Measurements from ENCODE around the gene TNFRSF21.

- TF ChIP-seq CTCF (IDR thresholded peaks at IDR 0.05; ENCODE audit: poor library complexity, severe bottlenecking) (no peak), EZH2 (IDR thresholded peaks at IDR 0.05; ENCODE audit: borderline replicate concordance, insufficient read depth, low read length, poor library complexity, severe bottlenecking) (no peak), EP300 (conservative IDR thresholded peaks at IDR 0.05; ENCODE audit: poor library complexity, severe bottlenecking) (no peak), POLR2AphosphoS5 (IDR thresholded peaks at IDR 0.05) (no peak), REST (IDR thresholded peaks at IDR 0.05; ENCODE audit: borderline replicate concordance) (no peak)
These were observed 55.7 kb downstream of the TNFRSF21 start for GRCh38 chr6:47254051-47254450.

Data from neural cell (in vitro differentiated cells).